ENCODE results near the gene SPPL2B.

GRCh38 chr19:2302319-2303210 is 25.9 kb upstream of the SPPL2B start:
- no peak for TF ChIP-seq CTCF (IDR thresholded peaks at IDR 0.05; ENCODE audit: poor library complexity)
- no peak for TF ChIP-seq EZH2 (IDR thresholded peaks at IDR 0.05; ENCODE audit: borderline replicate concordance)
- no peak for TF ChIP-seq EZH2phosphoT487 (IDR thresholded peaks at IDR 0.05; ENCODE audit: low read depth, severe bottlenecking, unreplicated experiment)

Data from hepatocyte (in vitro differentiated cells).